Measurements from ENCODE around the gene RRM1.

The RRM1 gene

GRCh38 chr11:4054643-4055042 lies 40.0 kb upstream of the RRM1 start:
- no peak overlapping the region for H3K4me3 ChIP-seq (ENCODE audit: low read depth, low read length)
- TF ChIP-seq CTCF (IDR thresholded peaks at IDR 0.05; ENCODE audit: low read depth, low read length) (no peak), MAX (IDR thresholded peaks at IDR 0.05; ENCODE audit: low read depth, low read length) (no peak), MYC (IDR thresholded peaks at IDR 0.05; ENCODE audit: low read depth, low read length) (no peak), POLR2A (IDR thresholded peaks at IDR 0.05; ENCODE audit: extremely low read depth, insufficient read length) (no peak)
- DNase-seq (ENCODE audit: low read depth), result no peak

GRCh38 chr11:4059424-4059823 lies 35.2 kb upstream of the RRM1 start:
- no peak overlapping the region for H3K4me3 ChIP-seq (ENCODE audit: low read depth, low read length)
- TF ChIP-seq POLR2A (IDR thresholded peaks at IDR 0.05; ENCODE audit: extremely low read depth, insufficient read length), result no peak
- TF ChIP-seq CTCF (IDR thresholded peaks at IDR 0.05; ENCODE audit: low read depth, low read length), result no peak
- TF ChIP-seq MAX (IDR thresholded peaks at IDR 0.05; ENCODE audit: low read depth, low read length), result no peak
- no peak for TF ChIP-seq MYC (IDR thresholded peaks at IDR 0.05; ENCODE audit: low read depth, low read length)
- DNase-seq (ENCODE audit: low read depth), result no peak

- no peak overlapping the region for H3K4me3 ChIP-seq (ENCODE audit: low read depth, low read length)
- TF ChIP-seq MYC (IDR thresholded peaks at IDR 0.05; ENCODE audit: low read depth, low read length), result no peak
- TF ChIP-seq CTCF (IDR thresholded peaks at IDR 0.05; ENCODE audit: low read depth, low read length), result no peak
- TF ChIP-seq POLR2A (IDR thresholded peaks at IDR 0.05; ENCODE audit: extremely low read depth, insufficient read length), result no peak
- no peak for TF ChIP-seq MAX (IDR thresholded peaks at IDR 0.05; ENCODE audit: low read depth, low read length)
- DNase-seq (ENCODE audit: low read depth), result no peak
Observed at GRCh38 chr11:4060182-4060923, 34.2 kb upstream of the RRM1 start.

- no peak overlapping the region for H3K4me3 ChIP-seq (ENCODE audit: low read depth, low read length)
- no peak for DNase-seq (ENCODE audit: low read depth)
- TF ChIP-seq MAX (IDR thresholded peaks at IDR 0.05; ENCODE audit: low read depth, low read length) (no peak), CTCF (IDR thresholded peaks at IDR 0.05; ENCODE audit: low read depth, low read length) (no peak), POLR2A (IDR thresholded peaks at IDR 0.05; ENCODE audit: extremely low read depth, insufficient read length) (no peak), MYC (IDR thresholded peaks at IDR 0.05; ENCODE audit: low read depth, low read length) (no peak)
Observed at GRCh38 chr11:4061700-4062099, 32.9 kb upstream of the RRM1 start.

GRCh38 chr11:4063348-4063747 lies 31.3 kb upstream of the RRM1 start:
- TF ChIP-seq POLR2A (IDR thresholded peaks at IDR 0.05; ENCODE audit: extremely low read depth, insufficient read length) (no peak), MYC (IDR thresholded peaks at IDR 0.05; ENCODE audit: low read depth, low read length) (no peak), MAX (IDR thresholded peaks at IDR 0.05; ENCODE audit: low read depth, low read length) (no peak), CTCF (IDR thresholded peaks at IDR 0.05; ENCODE audit: low read depth, low read length) (no peak)
- DNase-seq (ENCODE audit: low read depth), result no peak
- no peak overlapping the region for H3K4me3 ChIP-seq (ENCODE audit: low read depth, low read length)

Data from NB4 (cell line).